Breast epithelium (tissue), 4 donors: ENCODE data around the gene C2CD5. TPM values are rescaled to one million over a fixed set of nuclear protein-coding genes. Genes with fewer than 3 reads are reported as not detected.

Experiments
- DNase-seq, 2 donors: peaks; one replicate each; pipeline ENCODE4 v3.0.0-alpha.2; 2019; ENCODE audit warnings: low spot score in 2 of 2
- H3K27ac ChIP-seq, 2 donors: fragments of 200-600 bp; sonication (generic) in 1 of 2; one replicate each; pipeline ENCODE4 v1.5.1; 2016 to 2019; ENCODE audit warnings: mild to moderate bottlenecking in 1 of 2
- H3K27me3 ChIP-seq, 2 donors: fragments of 200-600 bp; sonication (generic) in 1 of 2; one replicate each; pipeline versions ENCODE4 v1.5.1 to v1.6.0; 2017 to 2019; ENCODE audit warnings: control low read depth in 1 of 2, mild to moderate bottlenecking in 1 of 2
- H3K36me3 ChIP-seq: fragments of 200-600 bp; one replicate; pipeline ENCODE4 v1.5.1; 2019
- H3K4me1 ChIP-seq, 2 donors: fragments of 200-600 bp; sonication (generic); one replicate each; pipeline ENCODE4 v1.5.1; 2016 to 2019; ENCODE audit warnings: control low read depth in 1 of 2
- H3K4me3 ChIP-seq, 3 donors: fragments of 200-600 bp; sonication (generic); 1 replicate in 2 of 3; 2 replicates in 1 of 3; pipeline ENCODE4 v1.5.1; 2016 to 2019; ENCODE audit warnings: mild to moderate bottlenecking in 3 of 3, moderate library complexity in 2 of 3
- H3K9me3 ChIP-seq, 2 donors: fragments of 200-600 bp; sonication (generic) in 1 of 2; one replicate each; pipeline ENCODE4 v1.5.1; 2016 to 2019; ENCODE audit warnings: control low read depth in 1 of 2
- CTCF ChIP-seq, 3 donors: fragments of 450-650 bp; IDR thresholded peaks; one replicate each; pipeline ENCODE4 v1.5.1; 2016 to 2017; ENCODE audit warnings: antibody characterized with exemption in 3 of 3, mild to moderate bottlenecking in 3 of 3, moderate library complexity in 3 of 3
- POLR2A ChIP-seq: fragments of 450-650 bp; IDR thresholded peaks from one replicate; pipeline ENCODE4 v1.6.1; 2016; ENCODE audit warnings: antibody characterized with exemption, mild to moderate bottlenecking, moderate library complexity
- POLR2AphosphoS5 ChIP-seq, 3 donors: sonication (generic); formaldehyde crosslinking; IDR thresholded peaks; one replicate each; pipeline ENCODE4 v1.6.1; 2017; ENCODE audit warnings: antibody characterized with exemption in 3 of 3
- intact Hi-C: fragments of 100-400 bp; cut with DNase I; formaldehyde crosslinking; loops from one replicate; pipeline ENCODE4 v1.15.1; 2023; ENCODE audit warnings: low total_unique reads
- total RNA-seq, 3 donors: library from RNA; depleted of rRNA; stranded (reverse); fragments of >200 nt; gene quantifications; one replicate each; pipeline ENCODE4 v1.1.0, GENCODE V29; 2016

The C2CD5 gene
- total RNA-seq, result 10 to 100 TPM; 33.4 to 60.6 (median 40.2) TPM

- Histone ChIP-seq H3K4me1 (peaks cover 0 to 13% of the 10 kb centered on the region in 2 donors), H3K4me3 (peak within 1 kb of the TSS; percentile 73 to 92 (median 88)), H3K36me3 (no peaks in the 10 kb centered on the region), H3K27me3 (no peaks in the 10 kb centered on the region), H3K27ac (peak within 1 kb of the TSS; percentile 96), H3K9me3 (no peaks in the 10 kb centered on the region)
- peak in 1 of 3 donors; percentile 39 for TF ChIP-seq CTCF (IDR thresholded peaks at IDR 0.05)
- TF ChIP-seq POLR2AphosphoS5 (IDR thresholded peaks at IDR 0.05), result peak; percentile 76 to 77 (median 77)
- TF ChIP-seq POLR2A, result peak; percentile 24
- intact Hi-C loops, result no loop called here
- peak; percentile 92 to 95 for DNase-seq
Observed at GRCh38 chr12:22544038-22544979, at the start of gene C2CD5. C2CD5 (minus strand) TSS chr12:22544542; CDS start chr12:22544150, 392 bp downstream.

GRCh38 chr12:22593864-22594263 is 49.5 kb upstream of the C2CD5 start:
- Histone ChIP-seq H3K27me3 (no peaks in the 10 kb centered on the region), H3K4me3 (no peak overlapping the region), H3K36me3 (no peaks in the 10 kb centered on the region), H3K9me3 (no peaks in the 10 kb centered on the region), H3K27ac (no peak overlapping the region), H3K4me1 (no peaks in the 10 kb centered on the region)
- TF ChIP-seq POLR2AphosphoS5 (IDR thresholded peaks at IDR 0.05), result no peak
- no peak for TF ChIP-seq POLR2A
- TF ChIP-seq CTCF (IDR thresholded peaks at IDR 0.05), result no peak
- intact Hi-C loops, result no loop called here
- no peak for DNase-seq

GRCh38 chr12:22588817-22589216 is 44.5 kb upstream of the C2CD5 start:
- DNase-seq, result no peak
- Histone ChIP-seq H3K4me3 (no peak overlapping the region), H3K36me3 (no peaks in the 10 kb centered on the region), H3K27me3 (no peaks in the 10 kb centered on the region), H3K27ac (no peak overlapping the region), H3K9me3 (no peaks in the 10 kb centered on the region), H3K4me1 (no peaks in the 10 kb centered on the region)
- TF ChIP-seq POLR2A, result no peak
- no peak for TF ChIP-seq POLR2AphosphoS5 (IDR thresholded peaks at IDR 0.05)
- TF ChIP-seq CTCF (IDR thresholded peaks at IDR 0.05), result no peak
- intact Hi-C loops, result no loop called here

- Histone ChIP-seq H3K27ac (no peak overlapping the region), H3K4me1 (no peaks in the 10 kb centered on the region), H3K36me3 (no peaks in the 10 kb centered on the region), H3K27me3 (no peaks in the 10 kb centered on the region), H3K9me3 (no peaks in the 10 kb centered on the region), H3K4me3 (no peak overlapping the region)
- no peak for DNase-seq
- intact Hi-C loops, result loop anchor here (5.0 kb wide), 1 partner anchor 611 kb away; no protein-coding TSS in a partner anchor
- TF ChIP-seq POLR2A, result no peak
- no peak for TF ChIP-seq POLR2AphosphoS5 (IDR thresholded peaks at IDR 0.05)
- TF ChIP-seq CTCF (IDR thresholded peaks at IDR 0.05), result no peak
Observed at GRCh38 chr12:22578328-22578727, 34.0 kb upstream of the C2CD5 start.

- TF ChIP-seq POLR2AphosphoS5 (IDR thresholded peaks at IDR 0.05) (no peak), POLR2A (no peak), CTCF (IDR thresholded peaks at IDR 0.05) (no peak)
- Histone ChIP-seq H3K27ac (no peak overlapping the region), H3K4me1 (no peaks in the 10 kb centered on the region), H3K27me3 (no peaks in the 10 kb centered on the region), H3K9me3 (no peaks in the 10 kb centered on the region), H3K36me3 (no peaks in the 10 kb centered on the region), H3K4me3 (no peak overlapping the region)
- no peak for DNase-seq
- intact Hi-C loops, result loop anchor here (5.0 kb wide), 1 partner anchor 610 kb away; no protein-coding TSS in a partner anchor
Observed at GRCh38 chr12:22577667-22578066, 33.3 kb upstream of the C2CD5 start.
